Neural progenitor cell (in vitro differentiated cells): ENCODE results near the gene ATG16L2.

Experiments used
- EZH2 ChIP-seq: fragments of 200-600 bp; sonication (generic); IDR thresholded peaks from 2 replicates; pipeline ENCODE4 v1.6.1; 2017; ENCODE audit warnings: antibody characterized with exemption, mild to moderate bottlenecking, moderate library complexity
- EZH2phosphoT487 ChIP-seq: fragments of 200-600 bp; sonication (generic); IDR thresholded peaks from 2 replicates; pipeline ENCODE4 v1.6.1; 2017; ENCODE audit warnings: antibody characterized with exemption
- TF ChIP-seq, protein P1 (sequence below): fragments of 200-600 bp; sonication (generic); IDR thresholded peaks from 2 replicates; pipeline ENCODE4 v1.5.1; 2017; ENCODE audit warnings: antibody characterized with exemption, mild to moderate bottlenecking

DNA sequence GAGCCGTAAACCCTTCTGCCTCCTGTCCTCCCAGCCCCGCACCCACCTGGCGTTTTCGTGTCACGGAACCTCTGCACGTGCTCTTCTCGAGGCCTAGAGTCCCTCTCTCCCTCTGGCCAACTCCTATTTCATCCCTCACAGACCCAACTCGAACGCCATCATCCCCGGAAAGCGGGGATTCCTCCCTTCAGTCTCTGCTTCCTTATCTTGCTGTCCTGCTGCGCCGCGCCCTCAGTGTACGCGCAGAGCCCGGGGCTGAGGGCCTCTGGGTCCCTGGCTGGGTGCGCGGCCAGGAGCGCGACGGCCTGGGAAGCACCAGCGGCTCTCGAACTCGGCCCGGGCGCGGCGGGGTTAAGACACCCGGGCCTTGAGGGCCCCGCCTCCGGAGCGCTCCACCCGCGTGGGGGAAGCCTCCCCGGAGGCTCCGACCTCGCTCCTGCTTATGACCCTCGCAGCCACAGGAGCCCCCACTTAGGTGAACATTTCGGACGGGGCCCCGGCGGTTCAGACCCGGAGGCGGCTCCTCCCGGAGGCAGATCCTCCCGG lies 398 bp upstream of the ATG16L2 start:
- TF ChIP-seq EZH2 (no peak), EZH2phosphoT487 (no peak)
- TF ChIP-seq, protein P1, sequence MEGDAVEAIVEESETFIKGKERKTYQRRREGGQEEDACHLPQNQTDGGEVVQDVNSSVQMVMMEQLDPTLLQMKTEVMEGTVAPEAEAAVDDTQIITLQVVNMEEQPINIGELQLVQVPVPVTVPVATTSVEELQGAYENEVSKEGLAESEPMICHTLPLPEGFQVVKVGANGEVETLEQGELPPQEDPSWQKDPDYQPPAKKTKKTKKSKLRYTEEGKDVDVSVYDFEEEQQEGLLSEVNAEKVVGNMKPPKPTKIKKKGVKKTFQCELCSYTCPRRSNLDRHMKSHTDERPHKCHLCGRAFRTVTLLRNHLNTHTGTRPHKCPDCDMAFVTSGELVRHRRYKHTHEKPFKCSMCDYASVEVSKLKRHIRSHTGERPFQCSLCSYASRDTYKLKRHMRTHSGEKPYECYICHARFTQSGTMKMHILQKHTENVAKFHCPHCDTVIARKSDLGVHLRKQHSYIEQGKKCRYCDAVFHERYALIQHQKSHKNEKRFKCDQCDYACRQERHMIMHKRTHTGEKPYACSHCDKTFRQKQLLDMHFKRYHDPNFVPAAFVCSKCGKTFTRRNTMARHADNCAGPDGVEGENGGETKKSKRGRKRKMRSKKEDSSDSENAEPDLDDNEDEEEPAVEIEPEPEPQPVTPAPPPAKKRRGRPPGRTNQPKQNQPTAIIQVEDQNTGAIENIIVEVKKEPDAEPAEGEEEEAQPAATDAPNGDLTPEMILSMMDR, result no peak
